ENCODE measurements around the gene PRDM16. TPM values are rescaled to one million over a fixed set of nuclear protein-coding genes. Genes with fewer than 3 reads are reported as not detected.

Gene PRDM16
- total RNA-seq, 1 experiment from 2014 or later = 22.3 TPM

DNA sequence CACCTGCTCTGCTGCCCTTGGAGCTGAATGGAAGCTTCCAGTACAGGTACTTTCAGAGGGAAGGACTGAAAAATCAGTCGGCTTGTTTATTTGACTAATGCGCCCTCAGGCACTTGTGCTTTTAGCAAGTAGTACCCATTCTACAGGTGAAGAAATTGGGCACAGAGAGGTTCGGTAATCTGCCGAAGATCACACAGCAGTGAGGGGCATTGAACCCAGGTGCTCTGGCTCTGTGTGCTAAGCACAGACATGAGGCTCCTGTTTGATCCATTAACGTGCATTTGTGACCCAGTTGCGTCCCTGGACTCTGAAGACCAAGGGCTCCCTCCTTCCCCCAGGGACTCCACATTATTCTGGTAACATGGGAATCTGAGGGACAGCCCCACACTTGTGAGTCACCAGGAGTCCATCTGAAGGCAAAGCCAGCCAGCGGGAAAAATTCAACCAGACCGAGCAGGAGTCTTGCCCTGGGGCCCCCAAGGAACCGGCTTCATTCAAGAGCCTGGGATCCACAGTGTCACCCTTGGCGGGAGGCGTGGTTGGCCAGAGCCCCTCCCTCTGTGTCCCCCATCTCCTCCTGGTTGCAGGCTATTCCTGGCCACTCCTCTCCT is 193.1 kb downstream of the PRDM16 start:
- no peaks in the 10 kb centered on the region for H3K36me3 ChIP-seq (ENCODE audit: control insufficient read depth, insufficient read depth, low read length)
- no peaks in the 10 kb centered on the region for H3K9me3 ChIP-seq (ENCODE audit: control insufficient read depth, insufficient read depth, low read depth, low read length)
- ChIA-PET POLR2A (no interaction called here), CTCF (no interaction called here)
- H3K4me3 ChIP-seq (ENCODE audit: low read depth in 2 of 2, low read length in 2 of 2) = no peak overlapping the region
- H3K27ac ChIP-seq (ENCODE audit: low read length) = no peak overlapping the region
- no TSS peak for BruUV-seq (replicated peaks)
- no peaks in the 10 kb centered on the region for H3K4me1 ChIP-seq (ENCODE audit: control insufficient read depth, insufficient read depth, low read length)
- in situ Hi-C loops (cut with HindIII; ENCODE audit: low pct_unique_long_range_greater_than_20kb, low sequenced_read_pairs) (no loop called here), intact Hi-C loops (cut with micrococcal nuclease; ENCODE audit: unreplicated experiment) (no loop called here)
- H3K27me3 ChIP-seq (ENCODE audit: control insufficient read depth, insufficient read depth, low read length) = no peaks in the 10 kb centered on the region
- ATAC-seq = no peak
- TF ChIP-seq TCF7L2 (IDR thresholded peaks at IDR 0.05; ENCODE audit: low read depth, low read length) (no peak), POLR2AphosphoS5 (IDR thresholded peaks at IDR 0.05; ENCODE audit: low read depth, low read length) (no peak), SIN3A (IDR thresholded peaks at IDR 0.05; ENCODE audit: borderline replicate concordance, insufficient read depth, low read depth, low read length) (no peak)
- TF ChIP-seq, protein P1, sequence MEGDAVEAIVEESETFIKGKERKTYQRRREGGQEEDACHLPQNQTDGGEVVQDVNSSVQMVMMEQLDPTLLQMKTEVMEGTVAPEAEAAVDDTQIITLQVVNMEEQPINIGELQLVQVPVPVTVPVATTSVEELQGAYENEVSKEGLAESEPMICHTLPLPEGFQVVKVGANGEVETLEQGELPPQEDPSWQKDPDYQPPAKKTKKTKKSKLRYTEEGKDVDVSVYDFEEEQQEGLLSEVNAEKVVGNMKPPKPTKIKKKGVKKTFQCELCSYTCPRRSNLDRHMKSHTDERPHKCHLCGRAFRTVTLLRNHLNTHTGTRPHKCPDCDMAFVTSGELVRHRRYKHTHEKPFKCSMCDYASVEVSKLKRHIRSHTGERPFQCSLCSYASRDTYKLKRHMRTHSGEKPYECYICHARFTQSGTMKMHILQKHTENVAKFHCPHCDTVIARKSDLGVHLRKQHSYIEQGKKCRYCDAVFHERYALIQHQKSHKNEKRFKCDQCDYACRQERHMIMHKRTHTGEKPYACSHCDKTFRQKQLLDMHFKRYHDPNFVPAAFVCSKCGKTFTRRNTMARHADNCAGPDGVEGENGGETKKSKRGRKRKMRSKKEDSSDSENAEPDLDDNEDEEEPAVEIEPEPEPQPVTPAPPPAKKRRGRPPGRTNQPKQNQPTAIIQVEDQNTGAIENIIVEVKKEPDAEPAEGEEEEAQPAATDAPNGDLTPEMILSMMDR (IDR thresholded peaks at IDR 0.05) = no peak
- TF ChIP-seq, protein P2, sequence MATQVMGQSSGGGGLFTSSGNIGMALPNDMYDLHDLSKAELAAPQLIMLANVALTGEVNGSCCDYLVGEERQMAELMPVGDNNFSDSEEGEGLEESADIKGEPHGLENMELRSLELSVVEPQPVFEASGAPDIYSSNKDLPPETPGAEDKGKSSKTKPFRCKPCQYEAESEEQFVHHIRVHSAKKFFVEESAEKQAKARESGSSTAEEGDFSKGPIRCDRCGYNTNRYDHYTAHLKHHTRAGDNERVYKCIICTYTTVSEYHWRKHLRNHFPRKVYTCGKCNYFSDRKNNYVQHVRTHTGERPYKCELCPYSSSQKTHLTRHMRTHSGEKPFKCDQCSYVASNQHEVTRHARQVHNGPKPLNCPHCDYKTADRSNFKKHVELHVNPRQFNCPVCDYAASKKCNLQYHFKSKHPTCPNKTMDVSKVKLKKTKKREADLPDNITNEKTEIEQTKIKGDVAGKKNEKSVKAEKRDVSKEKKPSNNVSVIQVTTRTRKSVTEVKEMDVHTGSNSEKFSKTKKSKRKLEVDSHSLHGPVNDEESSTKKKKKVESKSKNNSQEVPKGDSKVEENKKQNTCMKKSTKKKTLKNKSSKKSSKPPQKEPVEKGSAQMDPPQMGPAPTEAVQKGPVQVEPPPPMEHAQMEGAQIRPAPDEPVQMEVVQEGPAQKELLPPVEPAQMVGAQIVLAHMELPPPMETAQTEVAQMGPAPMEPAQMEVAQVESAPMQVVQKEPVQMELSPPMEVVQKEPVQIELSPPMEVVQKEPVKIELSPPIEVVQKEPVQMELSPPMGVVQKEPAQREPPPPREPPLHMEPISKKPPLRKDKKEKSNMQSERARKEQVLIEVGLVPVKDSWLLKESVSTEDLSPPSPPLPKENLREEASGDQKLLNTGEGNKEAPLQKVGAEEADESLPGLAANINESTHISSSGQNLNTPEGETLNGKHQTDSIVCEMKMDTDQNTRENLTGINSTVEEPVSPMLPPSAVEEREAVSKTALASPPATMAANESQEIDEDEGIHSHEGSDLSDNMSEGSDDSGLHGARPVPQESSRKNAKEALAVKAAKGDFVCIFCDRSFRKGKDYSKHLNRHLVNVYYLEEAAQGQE (IDR thresholded peaks at IDR 0.05; ENCODE audit: insufficient read depth in 1 of 2, low read depth in 2 of 2, low read length in 1 of 2) = no peak
- no peak for DNase-seq (ENCODE audit: low read depth, low spot score)

DNA sequence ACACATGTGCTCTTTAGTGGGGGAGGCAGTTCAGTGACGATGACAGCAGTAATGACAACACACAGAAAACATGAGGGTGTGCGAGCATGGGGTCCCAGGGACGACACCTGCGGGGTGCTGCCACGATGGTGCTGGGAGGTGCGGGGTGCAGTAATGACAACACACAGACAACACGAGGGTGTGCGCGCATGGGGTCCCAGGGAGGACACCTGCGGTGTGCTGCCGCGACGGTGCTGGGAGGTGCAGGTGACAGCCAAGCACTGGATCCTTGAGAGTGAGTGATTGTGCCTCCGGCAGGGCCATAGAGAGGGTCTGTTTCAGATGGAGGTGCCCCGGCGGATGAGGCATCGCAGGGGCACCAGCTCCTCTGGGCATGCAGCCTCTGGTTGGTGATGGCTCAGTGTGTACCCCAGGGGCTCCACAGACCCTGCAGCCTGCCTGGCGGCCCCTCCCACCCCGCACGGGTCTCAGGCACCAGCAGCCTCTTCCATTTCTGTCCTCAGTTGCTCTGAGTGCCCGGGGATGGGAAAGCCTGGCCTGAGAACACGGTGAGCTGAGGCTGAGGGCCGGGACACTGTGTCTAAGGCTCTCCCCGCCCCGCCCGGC is 193.8 kb downstream of the PRDM16 start:
- BruUV-seq (replicated peaks) = no TSS peak
- in situ Hi-C loops (cut with HindIII; ENCODE audit: low pct_unique_long_range_greater_than_20kb, low sequenced_read_pairs) = no loop called here
- Histone ChIP-seq H3K4me1 (ENCODE audit: control insufficient read depth, insufficient read depth, low read length) (no peaks in the 10 kb centered on the region), H3K27ac (ENCODE audit: low read length) (no peak overlapping the region), H3K36me3 (ENCODE audit: control insufficient read depth, insufficient read depth, low read length) (no peaks in the 10 kb centered on the region), H3K27me3 (ENCODE audit: control insufficient read depth, insufficient read depth, low read length) (no peaks in the 10 kb centered on the region), H3K9me3 (ENCODE audit: control insufficient read depth, insufficient read depth, low read depth, low read length) (no peaks in the 10 kb centered on the region), H3K4me3 (ENCODE audit: low read depth in 2 of 2, low read length in 2 of 2) (no peak overlapping the region)
- CTCF ChIA-PET = no interaction called here
- POLR2A ChIA-PET = no interaction called here
- intact Hi-C loops (cut with micrococcal nuclease; ENCODE audit: unreplicated experiment) = no loop called here
- no peak for TF ChIP-seq SIN3A (IDR thresholded peaks at IDR 0.05; ENCODE audit: borderline replicate concordance, insufficient read depth, low read depth, low read length)
- DNase-seq (ENCODE audit: low read depth, low spot score) (no peak), ATAC-seq (no peak)

DNA sequence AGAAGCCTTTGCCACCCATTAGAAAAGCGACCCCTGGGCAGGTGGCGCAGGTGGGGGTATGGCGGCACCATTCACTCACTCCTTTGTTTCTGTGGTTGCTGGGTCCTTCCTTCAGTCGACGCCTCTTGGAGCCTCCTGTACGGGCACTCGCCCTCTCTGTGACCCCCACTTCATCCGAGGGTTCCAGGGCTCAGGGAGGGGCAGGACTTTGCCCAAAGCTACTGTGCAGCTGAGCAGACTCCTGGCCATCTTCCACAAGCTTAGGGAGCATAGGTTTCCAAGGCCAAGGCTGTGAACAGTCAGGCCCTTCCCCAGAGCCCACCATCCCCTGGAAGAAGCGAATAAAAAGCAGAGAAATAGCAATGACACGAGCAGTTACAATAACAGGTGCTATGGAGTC is 194.8 kb downstream of the PRDM16 start:
- Histone ChIP-seq H3K9me3 (ENCODE audit: control insufficient read depth, insufficient read depth, low read depth, low read length) (no peaks in the 10 kb centered on the region), H3K36me3 (ENCODE audit: control insufficient read depth, insufficient read depth, low read length) (no peaks in the 10 kb centered on the region), H3K27me3 (ENCODE audit: control insufficient read depth, insufficient read depth, low read length) (no peaks in the 10 kb centered on the region), H3K4me1 (ENCODE audit: control insufficient read depth, insufficient read depth, low read length) (no peaks in the 10 kb centered on the region), H3K4me3 (ENCODE audit: low read depth in 2 of 2, low read length in 2 of 2) (no peak overlapping the region), H3K27ac (ENCODE audit: low read length) (no peak overlapping the region)
- DNase-seq (ENCODE audit: low read depth, low spot score) (no peak), ATAC-seq (no peak)
- TF ChIP-seq POLR2AphosphoS5 (IDR thresholded peaks at IDR 0.05; ENCODE audit: low read depth, low read length) (no peak), TCF7L2 (IDR thresholded peaks at IDR 0.05; ENCODE audit: low read depth, low read length) (no peak), SIN3A (IDR thresholded peaks at IDR 0.05; ENCODE audit: borderline replicate concordance, insufficient read depth, low read depth, low read length) (no peak)
- TF ChIP-seq, protein P2 (IDR thresholded peaks at IDR 0.05; ENCODE audit: insufficient read depth in 1 of 2, low read depth in 2 of 2, low read length in 1 of 2) = no peak
- TF ChIP-seq, protein P1 (IDR thresholded peaks at IDR 0.05) = no peak
- POLR2A ChIA-PET = no interaction called here
- no TSS peak for BruUV-seq (replicated peaks)
- CTCF ChIA-PET = no interaction called here
- intact Hi-C loops (cut with micrococcal nuclease; ENCODE audit: unreplicated experiment) = no loop called here
- in situ Hi-C loops (cut with HindIII; ENCODE audit: low pct_unique_long_range_greater_than_20kb, low sequenced_read_pairs) = no loop called here
